Loucy (cell line): ENCODE results near the gene FOXD3.

Experiments
- H2AFZ ChIP-seq: fragments of 200-600 bp; sonication (generic); 2 replicates; pipeline ENCODE4 v1.6.0; 2016; ENCODE audit warnings: antibody characterized with exemption, mild to moderate bottlenecking, low read length, moderate library complexity
- H3F3A ChIP-seq: fragments of 200-600 bp; 2 replicates; pipeline ENCODE4 v1.6.0; 2016; ENCODE audit warnings: antibody characterized with exemption, low read depth, mild to moderate bottlenecking
- H3K27me3 ChIP-seq: fragments of 200-600 bp; sonication (generic); 2 replicates; pipeline ENCODE4 v1.6.1; 2014; ENCODE audit warnings: low read length, mild to moderate bottlenecking; ENCODE audit not compliant: insufficient read depth, poor library complexity, severe bottlenecking
- H3K36me3 ChIP-seq: fragments of 200-600 bp; sonication (generic); 2 replicates; pipeline ENCODE4 v1.6.1; 2016; ENCODE audit warnings: low read length; ENCODE audit not compliant: insufficient read depth
- H3K4me1 ChIP-seq: fragments of 200-600 bp; sonication (generic); 2 replicates; pipeline ENCODE4 v1.5.1; 2014; ENCODE audit warnings: low read length, mild to moderate bottlenecking; ENCODE audit not compliant: insufficient read depth, poor library complexity, severe bottlenecking
- H3K4me2 ChIP-seq: fragments of 200-600 bp; sonication (generic); 2 replicates; pipeline ENCODE4 v1.6.0; 2014; ENCODE audit warnings: antibody characterized with exemption, low read length, low read depth, mild to moderate bottlenecking; ENCODE audit not compliant: poor library complexity, severe bottlenecking
- H3K4me3 ChIP-seq: fragments of 200-600 bp; sonication (generic); 2 replicates; pipeline ENCODE4 v1.5.1; 2014; ENCODE audit warnings: low read length, mild to moderate bottlenecking, mixed read lengths; ENCODE audit not compliant: poor library complexity, severe bottlenecking
- H3K79me2 ChIP-seq: fragments of 200-600 bp; sonication (generic); 2 replicates; pipeline ENCODE4 v1.6.1; 2014; ENCODE audit warnings: low read length; ENCODE audit not compliant: insufficient read depth
- H3K9ac ChIP-seq: fragments of 200-600 bp; sonication (generic); 2 replicates; pipeline ENCODE4 v1.6.0; 2014; ENCODE audit warnings: mild to moderate bottlenecking, low read depth, low read length, moderate library complexity; ENCODE audit not compliant: poor library complexity, severe bottlenecking
- H3K9me2 ChIP-seq: fragments of 200-600 bp; sonication (generic); replicated peaks from 2 replicates; pipeline ENCODE4 v1.6.1; 2016; ENCODE audit warnings: low read depth, low read length, mixed read lengths
- H3K9me3 ChIP-seq: fragments of 200-600 bp; sonication (generic); 2 replicates; pipeline ENCODE4 v1.6.1; 2014; ENCODE audit warnings: mild to moderate bottlenecking, antibody characterized with exemption, low read length, low read depth; ENCODE audit not compliant: insufficient read depth
- H4K20me1 ChIP-seq: fragments of 200-600 bp; sonication (generic); 2 replicates; pipeline ENCODE4 v1.6.0; 2014; ENCODE audit warnings: antibody characterized with exemption, low read length, mild to moderate bottlenecking; ENCODE audit not compliant: insufficient read depth, poor library complexity, severe bottlenecking
- CTCF ChIP-seq: fragments of 200-600 bp; sonication (generic); conservative IDR thresholded peaks from 2 replicates; pipeline ENCODE4 v1.5.1; 2014; ENCODE audit warnings: mild to moderate bottlenecking, antibody characterized with exemption, low read length
- EZH2phosphoT487 ChIP-seq: fragments of 200-600 bp; IDR thresholded peaks from 2 replicates; pipeline ENCODE4 v1.6.1; 2018; ENCODE audit warnings: antibody characterized with exemption, mild to moderate bottlenecking, moderate library complexity, borderline replicate concordance

Gene FOXD3

GRCh38 chr1:63281753-63282152, 40.6 kb upstream of the FOXD3 start:
- H4K20me1 ChIP-seq: no peaks in the 10 kb centered on the region
- no peak overlapping the region for H3K9ac ChIP-seq
- H3K9me3 ChIP-seq: no peaks in the 10 kb centered on the region; the same call in 1 of the 2 replicates
- H3K4me2 ChIP-seq: no peak overlapping the region
- no peaks in the 10 kb centered on the region for H3K9me2 ChIP-seq
- no peaks in the 10 kb centered on the region for H3K27me3 ChIP-seq
- no peak overlapping the region for H3K4me3 ChIP-seq
- no peaks in the 10 kb centered on the region for H3K4me1 ChIP-seq
- H3K36me3 ChIP-seq: no peaks in the 10 kb centered on the region
- no peak overlapping the region for H2AFZ ChIP-seq
- no peaks in the 10 kb centered on the region for H3K79me2 ChIP-seq
- TF ChIP-seq CTCF (no peak), EZH2phosphoT487 (no peak)
- no peaks in the 10 kb centered on the region for H3F3A ChIP-seq

- no peaks in the 10 kb centered on the region for H3F3A ChIP-seq
- H3K9ac ChIP-seq: no peak overlapping the region
- no peak overlapping the region for H2AFZ ChIP-seq
- no peak overlapping the region for H3K4me2 ChIP-seq
- TF ChIP-seq CTCF (no peak), EZH2phosphoT487 (no peak)
- H3K9me2 ChIP-seq: no peaks in the 10 kb centered on the region
- no peak overlapping the region for H3K4me3 ChIP-seq
- H3K79me2 ChIP-seq: no peaks in the 10 kb centered on the region
- H3K9me3 ChIP-seq: peaks cover 6% of the 10 kb centered on the region; the same call in 1 of the 2 replicates
- no peaks in the 10 kb centered on the region for H3K27me3 ChIP-seq
- H3K36me3 ChIP-seq: no peaks in the 10 kb centered on the region
- H3K4me1 ChIP-seq: no peaks in the 10 kb centered on the region
- H4K20me1 ChIP-seq: no peaks in the 10 kb centered on the region
Measured at GRCh38 chr1:63289135-63289534, 33.2 kb upstream of the FOXD3 start.

DNA sequence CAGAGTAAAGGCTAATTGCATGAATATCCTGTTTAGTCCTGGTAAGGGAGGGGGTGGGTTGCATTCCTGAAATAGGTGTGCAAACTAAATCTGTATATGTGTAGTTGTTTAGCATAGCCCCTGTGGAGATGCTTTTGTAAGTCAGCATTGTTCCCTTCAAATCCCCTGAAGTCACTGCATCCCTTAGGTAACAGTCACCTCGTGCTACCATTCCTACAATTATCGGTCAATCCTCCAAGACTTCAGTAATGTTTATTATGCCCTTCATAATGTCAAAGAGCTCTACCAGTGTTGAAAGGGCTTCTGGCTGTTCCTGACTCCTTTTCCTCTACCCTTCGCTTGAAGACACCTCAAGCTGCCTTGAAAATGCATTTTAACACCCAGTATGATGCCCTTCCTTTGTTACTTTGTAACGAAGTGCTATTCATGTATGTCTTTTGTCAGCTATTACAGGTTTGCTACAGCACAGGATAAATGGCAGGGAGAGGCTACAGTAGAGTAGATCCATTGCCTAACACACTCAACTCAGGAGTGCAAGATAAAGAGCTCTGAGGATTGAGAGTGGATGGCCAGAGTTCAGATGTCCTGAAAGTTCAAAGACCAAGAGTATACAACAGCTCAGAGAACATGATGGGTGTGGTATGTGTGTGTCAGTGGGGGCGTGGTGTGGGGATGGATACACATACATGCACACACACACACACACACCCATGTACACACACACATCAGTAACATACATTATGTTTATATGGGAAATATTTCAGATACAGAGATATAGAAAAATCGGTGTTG, 27.4 kb upstream of the FOXD3 start:
- H3K27me3 ChIP-seq: no peaks in the 10 kb centered on the region
- no peak overlapping the region for H2AFZ ChIP-seq
- H3K36me3 ChIP-seq: no peaks in the 10 kb centered on the region
- H3K9me3 ChIP-seq: 0 out of 2 replicates have a peak, but pooled peaks cover under 1% of the 10 kb centered on the region
- TF ChIP-seq CTCF (no peak), EZH2phosphoT487 (no peak)
- no peaks in the 10 kb centered on the region for H4K20me1 ChIP-seq
- no peak overlapping the region for H3K4me3 ChIP-seq
- no peaks in the 10 kb centered on the region for H3F3A ChIP-seq
- H3K4me2 ChIP-seq: no peak overlapping the region
- no peak overlapping the region for H3K9ac ChIP-seq
- no peaks in the 10 kb centered on the region for H3K4me1 ChIP-seq
- no peaks in the 10 kb centered on the region for H3K9me2 ChIP-seq
- no peaks in the 10 kb centered on the region for H3K79me2 ChIP-seq
